GM12878 (cell line): ENCODE results near the gene NOSTRIN. TPM values are rescaled to one million over a fixed set of nuclear protein-coding genes. Genes with fewer than 3 reads are reported as not detected.

Source experiments
- ATAC-seq: fragments of 200-7000 bp; cut with Tn5 transposase; 3 replicates; pipeline ENCODE4 v1.9.1; 2020; ENCODE audit warnings: mild to moderate bottlenecking, moderate library complexity
- BruUV-seq: library from RNA; stranded (reverse); fragments of 400-500 nt; replicated peaks from 2 replicates; lab custom pipeline; 2021; lab: Mats Ljungman, UMichigan
- CTCF ChIA-PET: fragments of 300-600 bp; sonication (Branson Sonifier 250); formaldehyde crosslinking; extraction: SDS; loops from one replicate; lab custom pipeline; 2021; ENCODE audit warnings: inconsistent platforms; lab: Yijun Ruan, JAX
- POLR2A ChIA-PET: fragments of 350-600 bp; formaldehyde crosslinking; extraction: SDS; loops from one replicate; lab custom pipeline; 2021; ENCODE audit warnings: inconsistent platforms; lab: Charles Lee
- RAD21 ChIA-PET: fragments of 300-600 bp; sonication (Branson Sonifier 250); formaldehyde crosslinking; loops from one replicate; lab custom pipeline; 2023; ENCODE audit warnings: antibody characterized with exemption; ENCODE audit not compliant: unreplicated experiment; lab: Charles Lee
- SMC1A ChIA-PET: fragments of 300-600 bp; sonication (Branson Sonifier 250); formaldehyde crosslinking; loops from one replicate; lab custom pipeline; 2023; ENCODE audit not compliant: unreplicated experiment, uncharacterized antibody; lab: Charles Lee
- DNase-seq: peaks from one replicate; pipeline ENCODE4 v3.0.0-alpha.2; 2011; ENCODE audit warnings: low read depth, low spot score
- FAIRE-seq: peaks from 3 replicates; lab custom pipeline; 2011; peaks lifted over from hg19 to GRCh38; lab: Jason Lieb, UNC
- H2AFZ ChIP-seq: 2 replicates; pipeline ENCODE4 v1.6.0; 2011; ENCODE audit warnings: low read depth, low read length, control low read depth; ENCODE audit not compliant: control insufficient read depth
- H3K27ac ChIP-seq: 2 replicates; pipeline ENCODE4 v1.5.1; 2011; ENCODE audit warnings: control low read depth; ENCODE audit not compliant: control insufficient read depth, insufficient read depth
- H3K27me3 ChIP-seq, 2 experiments: replicated peaks in 1 of 2; 2 replicates each; pipeline versions ENCODE4 v1.6.0 to v1.6.1; 2011; ENCODE audit warnings: low read length in 1 of 2; ENCODE audit not compliant: control insufficient read depth in 2 of 2, insufficient read depth in 2 of 2
- H3K36me3 ChIP-seq, 2 experiments: 2 replicates each; pipeline ENCODE4 v1.5.1; 2011; ENCODE audit warnings: low read length in 1 of 2; ENCODE audit not compliant: control insufficient read depth in 2 of 2, insufficient read depth in 2 of 2
- H3K4me1 ChIP-seq: 2 replicates; pipeline ENCODE4 v1.6.1; 2011; ENCODE audit warnings: mild to moderate bottlenecking, low read length, moderate library complexity, mixed read lengths; ENCODE audit not compliant: control insufficient read depth, insufficient read depth
- H3K4me2 ChIP-seq: 2 replicates; pipeline ENCODE4 v1.6.0; 2011; ENCODE audit warnings: control low read depth; ENCODE audit not compliant: control insufficient read depth, insufficient read depth
- H3K4me3 ChIP-seq: fragments of 200-600 bp; sonication (generic); 2 replicates; pipeline ENCODE4 v1.5.1; 2016
- H3K79me2 ChIP-seq: 2 replicates; pipeline ENCODE4 v1.6.0; 2011; ENCODE audit warnings: low read length; ENCODE audit not compliant: control insufficient read depth, insufficient read depth
- H3K9ac ChIP-seq: 2 replicates; pipeline ENCODE4 v1.8.0; 2011; ENCODE audit warnings: low read length, control low read depth, mixed read lengths; ENCODE audit not compliant: control insufficient read depth, insufficient read depth
- H3K9me3 ChIP-seq: replicated peaks from 3 replicates; pipeline ENCODE4 v1.5.1; 2011; ENCODE audit warnings: mild to moderate bottlenecking, low read length; ENCODE audit not compliant: control insufficient read depth, insufficient read depth
- H4K20me1 ChIP-seq: 2 replicates; pipeline ENCODE4 v1.6.0; 2011; ENCODE audit not compliant: control insufficient read depth, insufficient read depth
- BCL11A ChIP-seq: IDR thresholded peaks from 2 replicates; pipeline ENCODE4 v1.6.1; 2011; ENCODE audit warnings: low read depth, low read length
- CEBPZ ChIP-seq: fragments of 150-350 bp; IDR thresholded peaks from 2 replicates; pipeline ENCODE4 v1.6.1; 2016; ENCODE audit warnings: low read depth, low read length
- EGR1 ChIP-seq, 2 experiments: IDR thresholded peaks; 1 replicate in 1 of 2; 2 replicates in 1 of 2; pipeline ENCODE4 v1.6.1; 2011 to 2012; ENCODE audit warnings: low read depth in 2 of 2, low read length in 2 of 2, borderline replicate concordance in 1 of 2, mild to moderate bottlenecking in 1 of 2, moderate library complexity in 1 of 2
- FOXK2 ChIP-seq: fragments of 450-650 bp; IDR thresholded peaks from 2 replicates; pipeline ENCODE4 v1.6.1; 2017; ENCODE audit warnings: mild to moderate bottlenecking, moderate library complexity
- IRF4 ChIP-seq: IDR thresholded peaks from 2 replicates; pipeline ENCODE4 v1.6.1; 2011; ENCODE audit warnings: low read depth, low read length
- JUNB ChIP-seq: IDR thresholded peaks from 2 replicates; pipeline ENCODE4 v1.6.1; 2016; ENCODE audit warnings: antibody characterized with exemption, mild to moderate bottlenecking
- KLF5 ChIP-seq: fragments of 450-650 bp; IDR thresholded peaks from 2 replicates; pipeline ENCODE4 v1.6.1; 2014; ENCODE audit warnings: mild to moderate bottlenecking; ENCODE audit not compliant: partially characterized antibody
- MTA2 ChIP-seq: fragments of 450-650 bp; IDR thresholded peaks from 2 replicates; pipeline ENCODE4 v1.6.1; 2016; ENCODE audit warnings: low read depth, mild to moderate bottlenecking, moderate library complexity
- NBN ChIP-seq: fragments of 450-650 bp; IDR thresholded peaks from 2 replicates; pipeline ENCODE4 v1.6.1; 2016
- NFIC ChIP-seq: IDR thresholded peaks from 2 replicates; pipeline ENCODE4 v1.6.1; 2012; ENCODE audit warnings: low read depth, mild to moderate bottlenecking, inconsistent platforms, low read length, moderate library complexity
- POLR2AphosphoS5 ChIP-seq: IDR thresholded peaks from 2 replicates; pipeline ENCODE4 v1.6.1; 2011; ENCODE audit warnings: mild to moderate bottlenecking, low read length, inconsistent platforms
- RCOR1 ChIP-seq: conservative IDR thresholded peaks from 2 replicates; pipeline ENCODE4 v1.6.1; 2012; ENCODE audit warnings: low read depth, low read length, improper control_type of control experiment
- SMARCA5 ChIP-seq: fragments of 450-650 bp; IDR thresholded peaks from 2 replicates; pipeline ENCODE4 v1.6.1; 2017; ENCODE audit warnings: mild to moderate bottlenecking
- SRF ChIP-seq, 2 experiments: IDR thresholded peaks; 2 replicates each; pipeline ENCODE4 v1.6.1; 2011; ENCODE audit warnings: low read depth in 2 of 2, low read length in 2 of 2, mild to moderate bottlenecking in 1 of 2, moderate library complexity in 1 of 2
- TCF3 ChIP-seq: IDR thresholded peaks from 2 replicates; pipeline ENCODE4 v1.6.1; 2012; ENCODE audit warnings: low read depth, mild to moderate bottlenecking, low read length, borderline replicate concordance; ENCODE audit not compliant: insufficient read depth
- TCF7 ChIP-seq: IDR thresholded peaks from 2 replicates; pipeline ENCODE4 v1.6.1; 2014; ENCODE audit warnings: antibody characterized with exemption, borderline replicate concordance
- in situ Hi-C: fragments of 300-500 bp; cut with MboI; formaldehyde crosslinking; loops from 9 replicates; pipeline ENCODE4 v1.14.3; 2018; ENCODE audit warnings: mixed read lengths
- intact Hi-C: fragments of 100-400 bp; cut with micrococcal nuclease; formaldehyde crosslinking; loops from one replicate; pipeline ENCODE4 v1.14.2; 2022; ENCODE audit not compliant: unreplicated experiment
- polyA plus RNA-seq, 11 experiments: library from polyadenylated mRNA; depleted of rRNA in 4 of 11; unstranded in 6 of 11; stranded (reverse) in 5 of 11; fragments of >200 nt; fragmentation: Nextera tagmentation in 4 of 11; fragmentation: Illumina TruSeq in 1 of 11; extraction: Ambion mirVana in 4 of 11; extraction: Trizol in 1 of 11; gene quantifications; 1 replicate in 1 of 11; 2 replicates in 10 of 11; pipeline versions ENCODE4 v1.2.1 to v1.2.3, GENCODE V29; 2011 to 2016; ENCODE audit warnings: inconsistent platforms in 2 of 11, missing spikeins in 2 of 11, low read depth in 1 of 11
- total RNA-seq, 4 experiments: library from RNA; depleted of rRNA in 3 of 4; stranded (reverse); fragments of >200 nt in 3 of 4; fragmentation: Illumina TruSeq in 1 of 4; extraction: Trizol in 1 of 4; gene quantifications; 2 replicates each; pipeline versions ENCODE4 v1.2.1 to v1.2.3, GENCODE V29; 2013 to 2021
- TF ChIP-seq, protein P1 (sequence below): fragments of 450-650 bp; IDR thresholded peaks from 2 replicates; pipeline ENCODE4 v1.6.1; 2016; ENCODE audit warnings: mild to moderate bottlenecking, moderate library complexity, borderline replicate concordance
- TF ChIP-seq, protein P2 (sequence below): IDR thresholded peaks from 2 replicates; pipeline ENCODE4 v1.6.1; 2012; ENCODE audit warnings: low read depth, low read length, improper control_type of control experiment

Gene NOSTRIN
- total and polyA plus RNA-seq, 10 of the 15 experiments (the other 5 are each of a cell fraction or from before 2014, with no cell fraction given) = 0.13 to 0.42 (median 0.37) TPM; not detected in 5

GRCh38 chr2:168894720-168895119, 92.3 kb downstream of the NOSTRIN start:
- Histone ChIP-seq H4K20me1 (no peaks in the 10 kb centered on the region), H3K9me3 (no peaks in the 10 kb centered on the region), H3K9ac (no peak overlapping the region), H3K36me3 (no peaks in the 10 kb centered on the region), H3K27me3 (peaks cover 0 to 3% of the 10 kb centered on the region in 2 experiments; a peak in 1 of 4 replicates), H3K4me3 (no peak overlapping the region), H3K4me2 (no peak overlapping the region), H3K79me2 (peaks cover 3% of the 10 kb centered on the region), H3K4me1 (no peaks in the 10 kb centered on the region), H2AFZ (no peak overlapping the region), H3K27ac (no peak overlapping the region)
- ChIA-PET POLR2A (no interaction called here), RAD21 (no interaction called here), CTCF (no interaction called here), SMC1A (no interaction called here)
- no TSS peak for BruUV-seq
- ATAC-seq = no peak
- DNase-seq = no peak
- intact Hi-C loops (no loop called here), in situ Hi-C loops (no loop called here)
- no peak for FAIRE-seq
- TF ChIP-seq RCOR1 (no peak), NFIC (no peak), FOXK2 (no peak), IRF4 (no peak), JUNB (no peak), TCF7 (no peak), EGR1 (IDR thresholded peaks at IDR 0.05; ENCODE audit: borderline replicate concordance in 1 of 2, low read depth in 2 of 2, low read length in 2 of 2) (no peak), BCL11A (no peak), CEBPZ (no peak), KLF5 (no peak), POLR2AphosphoS5 (no peak), TCF3 (no peak), MTA2 (no peak), NBN (no peak), SRF (IDR thresholded peaks at IDR 0.05; ENCODE audit: low read depth in 2 of 2, low read length in 2 of 2) (no peak), SMARCA5 (no peak)
- TF ChIP-seq, protein P1, sequence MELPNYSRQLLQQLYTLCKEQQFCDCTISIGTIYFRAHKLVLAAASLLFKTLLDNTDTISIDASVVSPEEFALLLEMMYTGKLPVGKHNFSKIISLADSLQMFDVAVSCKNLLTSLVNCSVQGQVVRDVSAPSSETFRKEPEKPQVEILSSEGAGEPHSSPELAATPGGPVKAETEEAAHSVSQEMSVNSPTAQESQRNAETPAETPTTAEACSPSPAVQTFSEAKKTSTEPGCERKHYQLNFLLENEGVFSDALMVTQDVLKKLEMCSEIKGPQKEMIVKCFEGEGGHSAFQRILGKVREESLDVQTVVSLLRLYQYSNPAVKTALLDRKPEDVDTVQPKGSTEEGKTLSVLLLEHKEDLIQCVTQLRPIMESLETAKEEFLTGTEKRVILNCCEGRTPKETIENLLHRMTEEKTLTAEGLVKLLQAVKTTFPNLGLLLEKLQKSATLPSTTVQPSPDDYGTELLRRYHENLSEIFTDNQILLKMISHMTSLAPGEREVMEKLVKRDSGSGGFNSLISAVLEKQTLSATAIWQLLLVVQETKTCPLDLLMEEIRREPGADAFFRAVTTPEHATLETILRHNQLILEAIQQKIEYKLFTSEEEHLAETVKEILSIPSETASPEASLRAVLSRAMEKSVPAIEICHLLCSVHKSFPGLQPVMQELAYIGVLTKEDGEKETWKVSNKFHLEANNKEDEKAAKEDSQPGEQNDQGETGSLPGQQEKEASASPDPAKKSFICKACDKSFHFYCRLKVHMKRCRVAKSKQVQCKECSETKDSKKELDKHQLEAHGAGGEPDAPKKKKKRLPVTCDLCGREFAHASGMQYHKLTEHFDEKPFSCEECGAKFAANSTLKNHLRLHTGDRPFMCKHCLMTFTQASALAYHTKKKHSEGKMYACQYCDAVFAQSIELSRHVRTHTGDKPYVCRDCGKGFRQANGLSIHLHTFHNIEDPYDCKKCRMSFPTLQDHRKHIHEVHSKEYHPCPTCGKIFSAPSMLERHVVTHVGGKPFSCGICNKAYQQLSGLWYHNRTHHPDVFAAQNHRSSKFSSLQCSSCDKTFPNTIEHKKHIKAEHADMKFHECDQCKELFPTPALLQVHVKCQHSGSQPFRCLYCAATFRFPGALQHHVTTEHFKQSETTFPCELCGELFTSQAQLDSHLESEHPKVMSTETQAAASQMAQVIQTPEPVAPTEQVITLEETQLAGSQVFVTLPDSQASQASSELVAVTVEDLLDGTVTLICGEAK = no peak
- TF ChIP-seq, protein P2, sequence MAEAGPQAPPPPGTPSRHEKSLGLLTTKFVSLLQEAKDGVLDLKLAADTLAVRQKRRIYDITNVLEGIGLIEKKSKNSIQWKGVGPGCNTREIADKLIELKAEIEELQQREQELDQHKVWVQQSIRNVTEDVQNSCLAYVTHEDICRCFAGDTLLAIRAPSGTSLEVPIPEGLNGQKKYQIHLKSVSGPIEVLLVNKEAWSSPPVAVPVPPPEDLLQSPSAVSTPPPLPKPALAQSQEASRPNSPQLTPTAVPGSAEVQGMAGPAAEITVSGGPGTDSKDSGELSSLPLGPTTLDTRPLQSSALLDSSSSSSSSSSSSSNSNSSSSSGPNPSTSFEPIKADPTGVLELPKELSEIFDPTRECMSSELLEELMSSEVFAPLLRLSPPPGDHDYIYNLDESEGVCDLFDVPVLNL = no peak
